T-helper 1 cell treated with Interleukin-12 subunit alpha and Interleukin-12 subunit beta and Interleukin-4 antibody, amounts not matched to agents 30 μg/mL and 1 μg/mL, for 36 hours (primary cell): ENCODE measurements around the gene WDR73.

Experiments
- H3K27ac Mint-ChIP-seq: one replicate; pipeline ENCODE4 v1.8.0; 2021; ENCODE audit warnings: mild to moderate bottlenecking, mixed read lengths
- H3K27me3 Mint-ChIP-seq: one replicate; pipeline ENCODE4 v1.8.0; 2021; ENCODE audit warnings: low read depth, mixed read lengths
- H3K36me3 Mint-ChIP-seq: one replicate; pipeline ENCODE4 v1.8.0; 2021; ENCODE audit warnings: low read depth, mixed read lengths
- H3K4me1 Mint-ChIP-seq: one replicate; pipeline ENCODE4 v1.8.0; 2021; ENCODE audit warnings: low read depth, mixed read lengths
- H3K4me3 Mint-ChIP-seq: one replicate; pipeline ENCODE4 v1.8.0; 2021; ENCODE audit warnings: mild to moderate bottlenecking, moderate library complexity, mixed read lengths
- H3K9me3 Mint-ChIP-seq: one replicate; pipeline ENCODE4 v1.8.0; 2021; ENCODE audit warnings: mixed read lengths

The WDR73 gene

DNA sequence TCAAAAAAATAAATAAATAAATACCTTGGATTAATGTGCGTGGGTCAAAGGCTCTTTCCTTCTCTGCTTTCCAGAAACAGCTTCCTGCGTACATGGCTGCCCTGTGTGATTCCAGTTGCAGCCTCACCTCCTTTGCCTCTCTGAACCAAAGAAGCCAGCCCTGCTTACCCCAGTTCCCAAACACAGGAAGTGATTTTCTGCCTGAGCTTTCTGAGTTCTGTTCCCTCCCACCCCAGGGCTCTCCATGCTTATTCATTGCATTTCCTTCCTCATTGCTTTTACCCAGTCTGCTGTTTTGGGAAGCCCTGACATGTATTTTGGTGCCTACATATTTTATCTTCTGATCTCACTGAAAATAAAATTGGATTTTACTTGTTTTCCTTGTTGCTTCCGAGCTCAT lies 37.8 kb downstream of the WDR73 start:
- Mint-ChIP-seq H3K9me3 (peaks cover 19% of the 10 kb centered on the region), H3K27me3 (no peaks in the 10 kb centered on the region), H3K4me3 (no peak overlapping the region), H3K27ac (no peak overlapping the region), H3K36me3 (peaks cover 18% of the 10 kb centered on the region), H3K4me1 (no peaks in the 10 kb centered on the region)

GRCh38 chr15:84611631-84612030 lies 42.5 kb downstream of the WDR73 start:
- no peaks in the 10 kb centered on the region for H3K27me3 Mint-ChIP-seq

GRCh38 chr15:84609818-84610525 lies 44.1 kb downstream of the WDR73 start:
- Mint-ChIP-seq H3K27ac (no peak overlapping the region), H3K4me1 (peaks cover 8% of the 10 kb centered on the region), H3K36me3 (peaks cover 24% of the 10 kb centered on the region), H3K4me3 (no peak overlapping the region), H3K9me3 (no peaks in the 10 kb centered on the region), H3K27me3 (no peaks in the 10 kb centered on the region)

More at GRCh38 chr15:84611631-84612030, 42.5 kb downstream of the WDR73 start:
- Mint-ChIP-seq H3K27ac (no peak overlapping the region), H3K9me3 (no peaks in the 10 kb centered on the region), H3K4me3 (no peak overlapping the region), H3K4me1 (no peaks in the 10 kb centered on the region), H3K36me3 (peaks cover 17% of the 10 kb centered on the region)

DNA sequence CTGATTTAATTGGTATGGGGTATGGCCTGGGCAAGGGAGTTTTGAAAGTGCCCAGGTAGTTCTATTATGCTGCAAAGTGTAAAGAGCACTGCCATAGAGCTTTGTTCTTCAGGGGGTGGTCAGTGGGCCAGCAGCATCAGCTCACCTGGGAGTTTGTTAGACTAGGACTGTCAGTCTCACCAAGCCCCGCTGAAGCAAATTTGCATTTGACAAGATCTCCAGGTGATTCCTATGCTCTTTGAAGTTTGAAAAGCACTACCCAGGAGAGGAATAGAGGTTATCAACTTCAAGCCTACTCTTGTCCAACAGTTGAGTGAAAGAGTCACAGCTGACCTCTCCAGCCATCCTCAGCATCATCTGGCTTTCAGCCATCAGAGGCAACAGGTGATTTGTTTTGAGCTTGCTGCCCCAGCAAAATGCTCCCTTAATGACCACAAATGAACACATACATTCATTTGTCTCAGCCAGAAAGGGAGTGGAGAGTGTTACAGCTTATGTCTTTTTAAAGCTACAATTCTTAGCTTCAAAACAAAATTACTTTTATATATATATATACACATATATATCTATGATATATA lies 45.3 kb downstream of the WDR73 start:
- Mint-ChIP-seq H3K27me3 (no peaks in the 10 kb centered on the region), H3K9me3 (no peaks in the 10 kb centered on the region)

GRCh38 chr15:84606653-84607120 lies 47.4 kb downstream of the WDR73 start:
- Mint-ChIP-seq H3K9me3 (no peaks in the 10 kb centered on the region), H3K27me3 (no peaks in the 10 kb centered on the region), H3K4me3 (no peak overlapping the region), H3K36me3 (peaks cover 31% of the 10 kb centered on the region), H3K27ac (no peak overlapping the region), H3K4me1 (peaks cover 15% of the 10 kb centered on the region)

More for the DNA sequence above, 45.3 kb downstream of the WDR73 start:
- Mint-ChIP-seq H3K4me1 (peaks cover 12% of the 10 kb centered on the region), H3K4me3 (no peak overlapping the region), H3K36me3 (peaks cover 28% of the 10 kb centered on the region), H3K27ac (no peak overlapping the region)

GRCh38 chr15:84605554-84605882 lies 48.6 kb downstream of the WDR73 start:
- H3K27me3 Mint-ChIP-seq, result no peaks in the 10 kb centered on the region
- H3K9me3 Mint-ChIP-seq, result no peaks in the 10 kb centered on the region
- H3K36me3 Mint-ChIP-seq, result peaks cover 31% of the 10 kb centered on the region
- no peak overlapping the region for H3K27ac Mint-ChIP-seq
- H3K4me1 Mint-ChIP-seq, result peaks cover 20% of the 10 kb centered on the region
- no peak overlapping the region for H3K4me3 Mint-ChIP-seq

DNA sequence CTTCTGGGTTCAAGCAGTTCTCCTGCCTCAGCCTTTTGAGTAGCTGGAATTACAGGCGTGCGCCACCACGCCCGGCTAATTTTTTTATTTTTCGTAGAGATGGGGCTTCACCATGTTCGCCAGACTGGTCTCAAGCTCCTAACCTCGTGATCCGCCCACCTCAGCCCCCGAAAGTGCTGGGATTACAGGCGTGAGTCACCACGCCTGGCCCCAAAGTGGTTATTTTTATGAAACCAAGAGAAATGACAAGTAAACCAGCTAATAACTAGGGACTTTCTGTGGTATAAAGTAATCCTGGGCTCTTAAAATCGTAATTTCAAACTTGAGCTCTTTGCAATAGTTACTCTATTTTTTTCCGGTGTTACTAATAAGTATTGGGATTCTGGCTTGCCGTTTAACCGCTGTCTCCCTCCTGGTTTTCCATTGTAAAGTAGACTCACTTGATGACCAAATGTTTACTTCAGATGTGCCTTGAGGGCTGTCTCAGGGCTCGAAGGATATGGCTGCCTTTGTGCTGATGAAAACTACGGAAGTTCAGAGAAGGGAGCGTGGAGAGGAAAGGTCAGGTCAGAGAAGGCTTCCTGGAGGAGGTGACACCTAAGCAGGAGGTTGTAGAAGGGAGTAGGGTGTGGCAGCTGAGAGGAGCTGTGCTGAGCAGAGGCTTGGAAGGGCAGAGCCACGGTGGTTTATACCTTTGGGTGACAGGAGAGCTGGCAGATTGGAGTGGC lies 49.1 kb downstream of the WDR73 start:
- Mint-ChIP-seq H3K4me3 (no peak overlapping the region), H3K27ac (peak overlapping the region; percentile 38), H3K4me1 (peaks cover 24% of the 10 kb centered on the region), H3K36me3 (peaks cover 31% of the 10 kb centered on the region), H3K9me3 (no peaks in the 10 kb centered on the region), H3K27me3 (no peaks in the 10 kb centered on the region)

GRCh38 chr15:84603630-84604379 lies 50.3 kb downstream of the WDR73 start:
- no peak overlapping the region for H3K27ac Mint-ChIP-seq
- H3K36me3 Mint-ChIP-seq, result peaks cover 27% of the 10 kb centered on the region
- peaks cover 34% of the 10 kb centered on the region for H3K4me1 Mint-ChIP-seq
- H3K27me3 Mint-ChIP-seq, result no peaks in the 10 kb centered on the region
- H3K4me3 Mint-ChIP-seq, result no peak overlapping the region
- H3K9me3 Mint-ChIP-seq, result no peaks in the 10 kb centered on the region

GRCh38 chr15:84601555-84601838 lies 52.6 kb downstream of the WDR73 start:
- H3K36me3 Mint-ChIP-seq, result peaks cover 17% of the 10 kb centered on the region
- no peaks in the 10 kb centered on the region for H3K9me3 Mint-ChIP-seq
- H3K27me3 Mint-ChIP-seq, result no peaks in the 10 kb centered on the region
- peak overlapping the region; percentile 88 for H3K4me3 Mint-ChIP-seq
- no peak overlapping the region for H3K27ac Mint-ChIP-seq
- H3K4me1 Mint-ChIP-seq, result peaks cover 52% of the 10 kb centered on the region

GRCh38 chr15:84600687-84601554 lies 53.2 kb downstream of the WDR73 start, which contains the start of gene ZSCAN2:
Gene ZSCAN2, plus strand, starts transcription at chr15:84601009. Its CDS starts 2,919 bp downstream, at chr15:84603928.
- Mint-ChIP-seq H3K27ac (peak within 1 kb of the TSS; percentile 68), H3K27me3 (no peaks in the 10 kb centered on the region), H3K4me1 (peaks cover 52% of the 10 kb centered on the region), H3K36me3 (peaks cover 13% of the 10 kb centered on the region), H3K9me3 (no peaks in the 10 kb centered on the region), H3K4me3 (peak within 1 kb of the TSS; percentile 88)

DNA sequence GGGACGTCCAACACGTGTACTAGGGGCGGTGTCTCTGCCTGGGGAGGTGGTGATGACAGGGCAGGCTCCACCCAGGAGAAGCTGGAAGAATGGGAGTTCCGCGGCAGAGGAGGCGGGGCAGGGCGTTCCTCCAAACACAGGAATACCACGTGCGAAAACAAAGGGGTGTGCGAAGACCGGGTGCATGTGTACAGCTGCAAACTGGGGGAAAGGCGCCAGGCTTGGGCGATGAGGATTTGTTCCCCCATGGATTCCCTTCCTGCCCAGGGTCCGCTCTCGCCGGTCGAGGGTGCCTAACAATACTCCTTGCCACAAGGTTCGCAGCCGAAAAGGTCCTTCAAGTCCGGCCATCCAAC lies 53.8 kb downstream of the WDR73 start:
- peak overlapping the region; percentile 88 for H3K4me3 Mint-ChIP-seq
- H3K27me3 Mint-ChIP-seq, result no peaks in the 10 kb centered on the region
- peak overlapping the region; percentile 68 for H3K27ac Mint-ChIP-seq
- peaks cover 48% of the 10 kb centered on the region for H3K4me1 Mint-ChIP-seq
- H3K9me3 Mint-ChIP-seq, result no peaks in the 10 kb centered on the region
- H3K36me3 Mint-ChIP-seq, result peaks cover 10% of the 10 kb centered on the region

DNA sequence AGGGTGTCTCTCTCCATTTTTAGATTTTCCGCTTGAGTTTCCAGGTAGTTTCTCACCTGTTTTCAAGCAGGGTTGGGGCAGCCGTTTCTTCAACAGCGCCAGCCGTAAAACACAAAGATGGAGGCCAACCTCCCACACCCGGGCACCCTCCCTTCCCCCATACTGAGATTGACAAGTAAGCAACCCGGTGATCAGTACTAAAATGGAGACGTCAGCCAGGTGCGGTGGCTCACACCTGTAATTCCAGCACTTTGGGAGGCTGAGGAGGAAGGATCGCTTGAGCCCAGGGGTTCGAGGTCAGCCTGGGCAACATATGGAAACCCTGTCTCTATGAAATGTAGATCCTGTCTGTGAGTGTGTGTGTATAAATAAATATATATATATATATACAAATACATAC lies 54.2 kb downstream of the WDR73 start:
- Mint-ChIP-seq H3K4me3 (peak overlapping the region; percentile 60), H3K27me3 (no peaks in the 10 kb centered on the region), H3K36me3 (peaks cover 7% of the 10 kb centered on the region), H3K4me1 (peaks cover 44% of the 10 kb centered on the region), H3K9me3 (no peaks in the 10 kb centered on the region), H3K27ac (no peak overlapping the region)

DNA sequence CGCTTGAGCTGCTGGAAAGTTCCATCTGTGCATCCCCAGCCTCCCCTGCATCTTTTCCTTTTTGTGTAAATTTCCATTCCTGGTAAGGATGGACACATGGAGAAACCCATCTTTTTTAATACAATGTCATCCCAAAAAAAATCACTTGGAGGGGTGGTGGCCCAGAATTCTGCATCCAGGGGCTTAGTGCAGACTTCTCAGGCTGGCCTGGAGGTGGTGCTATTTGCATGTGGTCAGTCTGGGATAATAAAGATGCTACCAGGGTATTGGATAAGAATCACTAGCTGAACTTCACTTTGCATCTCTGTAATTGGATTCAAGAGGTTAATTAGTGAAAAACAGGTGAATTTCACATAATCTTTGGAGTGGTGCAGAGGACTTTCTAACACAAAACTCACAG lies 55.1 kb downstream of the WDR73 start:
- peak overlapping the region; percentile 18 for H3K27ac Mint-ChIP-seq
- no peaks in the 10 kb centered on the region for H3K27me3 Mint-ChIP-seq
- H3K9me3 Mint-ChIP-seq, result no peaks in the 10 kb centered on the region
- H3K4me1 Mint-ChIP-seq, result peaks cover 44% of the 10 kb centered on the region
- H3K36me3 Mint-ChIP-seq, result peaks cover 3% of the 10 kb centered on the region
- H3K4me3 Mint-ChIP-seq, result peak overlapping the region; percentile 60

- Mint-ChIP-seq H3K27ac (peak overlapping the region; percentile 18), H3K36me3 (no peaks in the 10 kb centered on the region), H3K4me1 (peaks cover 43% of the 10 kb centered on the region), H3K4me3 (no peak overlapping the region), H3K9me3 (no peaks in the 10 kb centered on the region), H3K27me3 (no peaks in the 10 kb centered on the region)
These were observed 55.8 kb downstream of the WDR73 start for GRCh38 chr15:84598250-84598649.
